ENCODE measurements around the gene ITIH4.

The ITIH4 gene

DNA sequence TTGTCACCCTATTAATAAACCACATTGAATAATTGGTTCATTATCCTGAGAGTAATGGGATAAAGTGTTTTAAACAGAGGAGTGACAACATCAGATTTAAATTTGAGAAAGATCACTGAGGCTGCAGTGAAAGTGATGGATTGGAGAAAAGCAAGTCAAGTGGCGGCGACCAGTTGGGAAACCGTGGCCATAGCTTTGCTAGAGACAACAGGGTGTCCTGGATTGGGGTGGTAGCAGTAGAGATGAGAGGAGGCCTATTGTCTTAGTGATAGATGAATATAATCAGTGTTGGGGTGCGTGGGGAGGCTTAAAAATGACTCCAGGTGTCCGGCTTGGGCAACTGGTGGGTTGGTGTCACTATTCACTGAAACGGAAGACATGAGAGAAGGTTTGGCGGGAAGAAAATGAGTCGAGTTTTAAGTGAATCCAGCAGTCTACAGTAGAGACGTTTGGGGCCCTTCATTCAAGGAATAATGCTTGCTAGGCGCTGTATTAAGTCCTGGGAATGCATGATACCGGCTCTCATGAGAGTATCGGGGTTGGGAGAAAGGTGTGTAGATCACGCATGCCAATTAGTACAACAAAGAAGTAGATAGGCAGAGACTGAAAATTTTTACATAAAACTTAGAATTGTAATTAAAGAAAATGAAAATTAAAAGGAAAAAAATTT, 60.6 kb downstream of the ITIH4 start:
- no peaks in the 10 kb centered on the region for H3K9me3 ChIP-seq (ENCODE audit: insufficient read depth, low read depth, low read length)
- H3K4me3 ChIP-seq (ENCODE audit: low read length, poor library complexity, severe bottlenecking): peak overlapping the region; percentile 73
- H3K4me2 ChIP-seq (ENCODE audit: low read depth, low read length, poor library complexity, severe bottlenecking): peak overlapping the region; percentile 98
- no peaks in the 10 kb centered on the region for H3F3A ChIP-seq (ENCODE audit: low read depth)
- H3K4me1 ChIP-seq (ENCODE audit: insufficient read depth, low read length, poor library complexity, severe bottlenecking): peaks cover 14% of the 10 kb centered on the region
- H3K9ac ChIP-seq (ENCODE audit: low read depth, low read length, poor library complexity, severe bottlenecking): peak overlapping the region; percentile 72
- no peaks in the 10 kb centered on the region for H3K9me2 ChIP-seq (replicated peaks; ENCODE audit: low read depth, low read length)
- peaks cover 11% of the 10 kb centered on the region; the same call in 1 of the 2 replicates for H3K36me3 ChIP-seq (ENCODE audit: insufficient read depth, low read length)
- TF ChIP-seq EZH2phosphoT487 (IDR thresholded peaks at IDR 0.05; ENCODE audit: borderline replicate concordance): no peak
- TF ChIP-seq, protein P1, sequence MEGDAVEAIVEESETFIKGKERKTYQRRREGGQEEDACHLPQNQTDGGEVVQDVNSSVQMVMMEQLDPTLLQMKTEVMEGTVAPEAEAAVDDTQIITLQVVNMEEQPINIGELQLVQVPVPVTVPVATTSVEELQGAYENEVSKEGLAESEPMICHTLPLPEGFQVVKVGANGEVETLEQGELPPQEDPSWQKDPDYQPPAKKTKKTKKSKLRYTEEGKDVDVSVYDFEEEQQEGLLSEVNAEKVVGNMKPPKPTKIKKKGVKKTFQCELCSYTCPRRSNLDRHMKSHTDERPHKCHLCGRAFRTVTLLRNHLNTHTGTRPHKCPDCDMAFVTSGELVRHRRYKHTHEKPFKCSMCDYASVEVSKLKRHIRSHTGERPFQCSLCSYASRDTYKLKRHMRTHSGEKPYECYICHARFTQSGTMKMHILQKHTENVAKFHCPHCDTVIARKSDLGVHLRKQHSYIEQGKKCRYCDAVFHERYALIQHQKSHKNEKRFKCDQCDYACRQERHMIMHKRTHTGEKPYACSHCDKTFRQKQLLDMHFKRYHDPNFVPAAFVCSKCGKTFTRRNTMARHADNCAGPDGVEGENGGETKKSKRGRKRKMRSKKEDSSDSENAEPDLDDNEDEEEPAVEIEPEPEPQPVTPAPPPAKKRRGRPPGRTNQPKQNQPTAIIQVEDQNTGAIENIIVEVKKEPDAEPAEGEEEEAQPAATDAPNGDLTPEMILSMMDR (conservative IDR thresholded peaks at IDR 0.05; ENCODE audit: low read length): no peak
- H4K20me1 ChIP-seq (ENCODE audit: insufficient read depth, low read length, poor library complexity, severe bottlenecking): no peaks in the 10 kb centered on the region
- H3K27me3 ChIP-seq (ENCODE audit: insufficient read depth, low read length, poor library complexity, severe bottlenecking): no peaks in the 10 kb centered on the region
- peaks cover 20% of the 10 kb centered on the region; the same call in 1 of the 2 replicates for H3K79me2 ChIP-seq (ENCODE audit: insufficient read depth, low read length)
- H2AFZ ChIP-seq (ENCODE audit: low read length): peak overlapping the region; percentile 82

DNA sequence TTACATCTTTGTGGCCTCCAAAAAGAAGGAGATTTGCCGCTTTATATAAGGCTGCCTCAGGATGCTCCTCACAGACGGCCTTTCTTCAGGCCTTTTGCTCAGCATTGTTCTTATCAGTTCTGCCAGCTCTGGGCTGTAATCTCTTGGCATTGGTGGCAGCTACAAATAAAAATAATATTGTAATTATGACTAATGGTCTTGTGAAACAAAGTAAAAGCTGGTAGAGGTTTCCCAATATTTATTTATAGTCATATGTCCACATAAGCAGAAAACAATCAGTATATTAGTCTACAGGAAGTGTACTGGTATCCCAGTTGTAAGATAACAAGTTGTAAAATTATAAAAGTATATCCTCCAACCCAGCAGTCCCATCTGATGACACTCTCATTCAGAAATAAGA, 67.0 kb downstream of the ITIH4 start:
- peaks cover 37% of the 10 kb centered on the region; the same call in 1 of the 2 replicates for H3K36me3 ChIP-seq (ENCODE audit: insufficient read depth, low read length)
- no peak overlapping the region for H2AFZ ChIP-seq (ENCODE audit: low read length)
- H4K20me1 ChIP-seq (ENCODE audit: insufficient read depth, low read length, poor library complexity, severe bottlenecking): no peaks in the 10 kb centered on the region
- no peaks in the 10 kb centered on the region for H3K27me3 ChIP-seq (ENCODE audit: insufficient read depth, low read length, poor library complexity, severe bottlenecking)
- no peak overlapping the region for H3K4me3 ChIP-seq (ENCODE audit: low read length, poor library complexity, severe bottlenecking)
- no peak overlapping the region for H3K4me2 ChIP-seq (ENCODE audit: low read depth, low read length, poor library complexity, severe bottlenecking)
- H3K9me2 ChIP-seq (replicated peaks; ENCODE audit: low read depth, low read length): no peaks in the 10 kb centered on the region
- no peak overlapping the region for H3K9ac ChIP-seq (ENCODE audit: low read depth, low read length, poor library complexity, severe bottlenecking)
- H3F3A ChIP-seq (ENCODE audit: low read depth): no peaks in the 10 kb centered on the region
- no peaks in the 10 kb centered on the region for H3K4me1 ChIP-seq (ENCODE audit: insufficient read depth, low read length, poor library complexity, severe bottlenecking)
- H3K9me3 ChIP-seq (ENCODE audit: insufficient read depth, low read depth, low read length): no peaks in the 10 kb centered on the region
- peaks cover 3% of the 10 kb centered on the region; the same call in 1 of the 2 replicates for H3K79me2 ChIP-seq (ENCODE audit: insufficient read depth, low read length)
- TF ChIP-seq EZH2phosphoT487 (IDR thresholded peaks at IDR 0.05; ENCODE audit: borderline replicate concordance): no peak
- TF ChIP-seq, protein P1 (conservative IDR thresholded peaks at IDR 0.05; ENCODE audit: low read length): no peak
